22Rv1 (cell line): ENCODE measurements around the gene XYLB.

Experiments
- CTCF ChIP-seq: fragments of 450-650 bp; IDR thresholded peaks from 2 replicates; pipeline ENCODE4 v1.5.1; 2017; ENCODE audit warnings: mild to moderate bottlenecking
- ZFX ChIP-seq: fragments of 450-650 bp; IDR thresholded peaks from 2 replicates; pipeline ENCODE4 v1.6.1; 2017; ENCODE audit warnings: antibody characterized with exemption, borderline replicate concordance

- TF ChIP-seq CTCF (no peak), ZFX (no peak)
Measured at GRCh38 chr3:38314112-38314763, 32.3 kb upstream of the XYLB start.
